Liver (tissue), 3 donors: ENCODE results near the gene CD37.
A peak's percentile ranks its signal among the peaks of the same experiment; 100 is the strongest.

ENCODE experiments used
- CTCF ChIP-seq: fragments of 150-350 bp; IDR thresholded peaks from 2 replicates; pipeline ENCODE4 v1.5.1; 2017; ENCODE audit warnings: improper control_type of control experiment, low read depth, low read length; ENCODE audit not compliant: missing input control
- GABPA ChIP-seq, 2 donors: IDR thresholded peaks in 1 of 2; conservative IDR thresholded peaks in 1 of 2; 2 replicates each; pipeline ENCODE4 v1.6.1; 2016; ENCODE audit warnings: antibody characterized with exemption in 2 of 2, mild to moderate bottlenecking in 1 of 2, moderate library complexity in 1 of 2
- HNF4G ChIP-seq: IDR thresholded peaks from 2 replicates; pipeline ENCODE4 v1.6.1; 2016; ENCODE audit warnings: antibody characterized with exemption
- JUND ChIP-seq, 2 donors: IDR thresholded peaks; 2 replicates each; pipeline ENCODE4 v1.6.1; 2016; ENCODE audit warnings: antibody characterized with exemption in 2 of 2
- MAX ChIP-seq: IDR thresholded peaks from 2 replicates; pipeline ENCODE4 v1.6.1; 2016; ENCODE audit warnings: antibody characterized with exemption
- RAD21 ChIP-seq, 2 donors: IDR thresholded peaks; 2 replicates each; pipeline ENCODE4 v1.6.1; 2016; ENCODE audit warnings: antibody characterized with exemption in 2 of 2, mild to moderate bottlenecking in 2 of 2
- TAF1 ChIP-seq: conservative IDR thresholded peaks from 2 replicates; pipeline ENCODE4 v1.6.1; 2016; ENCODE audit warnings: antibody characterized with exemption, mild to moderate bottlenecking
- YY1 ChIP-seq: IDR thresholded peaks from 2 replicates; pipeline ENCODE4 v1.6.1; 2016; ENCODE audit warnings: antibody characterized with exemption, mild to moderate bottlenecking
- ZBTB33 ChIP-seq: IDR thresholded peaks from 2 replicates; pipeline ENCODE4 v1.6.1; 2016; ENCODE audit warnings: antibody characterized with exemption
- donor health status: healthy.
- donor health status: healthy.

GRCh38 chr19:49338691-49339300 is 3.6 kb downstream of the CD37 start:
- TF ChIP-seq JUND (IDR thresholded peaks at IDR 0.05) (no peak), TAF1 (no peak), CTCF (no peak), YY1 (no peak), RAD21 (IDR thresholded peaks at IDR 0.05) (peak in 1 of 2 donors; percentile 17), MAX (no peak), GABPA (IDR thresholded peaks at IDR 0.05 in 1 of 2, conservative IDR thresholded peaks at IDR 0.05 in 1 of 2) (no peak), HNF4G (no peak), ZBTB33 (no peak)
